Measurements from ENCODE around the gene MCM7.

Gene MCM7

GRCh38 chr7:100071018-100071723, 30.0 kb downstream of the MCM7 start:
- DNase-seq (ENCODE audit: low spot score): no peak

GRCh38 chr7:100069991-100070390, 31.2 kb downstream of the MCM7 start:
- no peak for DNase-seq (ENCODE audit: low spot score)

GRCh38 chr7:100066953-100067352, 34.2 kb downstream of the MCM7 start:
- no peak for DNase-seq (ENCODE audit: low spot score)

- no peak for DNase-seq (ENCODE audit: low spot score)
These were observed 35.6 kb downstream of the MCM7 start for GRCh38 chr7:100065452-100066186.

- DNase-seq (ENCODE audit: low spot score): no peak
These were observed 37.0 kb downstream of the MCM7 start for GRCh38 chr7:100064162-100064561.

- no peak for DNase-seq (ENCODE audit: low spot score)
These were observed 37.8 kb downstream of the MCM7 start for GRCh38 chr7:100063376-100063775.

- no peak for DNase-seq (ENCODE audit: low spot score)
These were observed 39.5 kb downstream of the MCM7 start for GRCh38 chr7:100061518-100062193.

- DNase-seq (ENCODE audit: low spot score): no peak
These were observed 41.9 kb downstream of the MCM7 start for GRCh38 chr7:100059251-100059739.

GRCh38 chr7:100057006-100057405, 44.2 kb downstream of the MCM7 start:
- DNase-seq (ENCODE audit: low spot score): no peak

- DNase-seq (ENCODE audit: low spot score): peak; percentile 96
These were observed 48.0 kb downstream of the MCM7 start for GRCh38 chr7:100053215-100053614.

GRCh38 chr7:100051611-100052010, 49.6 kb downstream of the MCM7 start:
- no peak for DNase-seq (ENCODE audit: low spot score)

- peak; percentile 92 for DNase-seq (ENCODE audit: low spot score)
These were observed 51.5 kb downstream of the MCM7 start, which contains the start of gene ZSCAN21 for GRCh38 chr7:100049441-100050291. Gene ZSCAN21 (plus strand): TSS chr7:100049774. CDS start chr7:100057007, 7,233 bp downstream.

- no peak for DNase-seq (ENCODE audit: low spot score)
These were observed 52.5 kb downstream of the MCM7 start for GRCh38 chr7:100048680-100049079.

- no peak for DNase-seq (ENCODE audit: low spot score)
These were observed 56.5 kb downstream of the MCM7 start for GRCh38 chr7:100044718-100045117.

All from RKO (cell line).